GM12875 (cell line): ENCODE results near the gene HRH3.

Source experiments
- H3K4me3 ChIP-seq: one replicate; pipeline ENCODE4 v1.5.1; 2011; ENCODE audit warnings: low read depth, low read length, control low read depth
- CTCF ChIP-seq: IDR thresholded peaks from 2 replicates; pipeline ENCODE4 v1.5.1; 2011; ENCODE audit warnings: low read depth, mild to moderate bottlenecking, control low read depth, inconsistent platforms, low read length, moderate library complexity, borderline replicate concordance; ENCODE audit not compliant: insufficient read depth

Gene HRH3

GRCh38 chr20:62225026-62225425 lies 4.9 kb upstream of the HRH3 start:
- TF ChIP-seq CTCF: no peak

GRCh38 chr20:62224113-62224855 lies 4.2 kb upstream of the HRH3 start:
- TF ChIP-seq CTCF: no peak
- no peak overlapping the region for H3K4me3 ChIP-seq

More at GRCh38 chr20:62225026-62225425, 4.9 kb upstream of the HRH3 start:
- no peak overlapping the region for H3K4me3 ChIP-seq

- H3K4me3 ChIP-seq: no peak overlapping the region
- no peak for TF ChIP-seq CTCF
Measured at GRCh38 chr20:62223571-62223970, 3.5 kb upstream of the HRH3 start.

- TF ChIP-seq CTCF: no peak
- H3K4me3 ChIP-seq: no peak overlapping the region
Measured at GRCh38 chr20:62222972-62223371, 2.9 kb upstream of the HRH3 start.

GRCh38 chr20:62222266-62222850 lies 2.3 kb upstream of the HRH3 start:
- TF ChIP-seq CTCF: no peak

GRCh38 chr20:62220666-62221568 lies 839 bp upstream of the HRH3 start:
- no peak overlapping the region for H3K4me3 ChIP-seq

More at GRCh38 chr20:62222266-62222850, 2.3 kb upstream of the HRH3 start:
- H3K4me3 ChIP-seq: no peak overlapping the region

More at GRCh38 chr20:62220666-62221568, 839 bp upstream of the HRH3 start:
- no peak for TF ChIP-seq CTCF
